ENCODE data around the gene MOB3B. TPM values are rescaled to one million over a fixed set of nuclear protein-coding genes. Genes with fewer than 3 reads are reported as not detected.

MOB3B gene
- total RNA-seq, 1 experiment from 2014 or later: 6.9 TPM

DNA sequence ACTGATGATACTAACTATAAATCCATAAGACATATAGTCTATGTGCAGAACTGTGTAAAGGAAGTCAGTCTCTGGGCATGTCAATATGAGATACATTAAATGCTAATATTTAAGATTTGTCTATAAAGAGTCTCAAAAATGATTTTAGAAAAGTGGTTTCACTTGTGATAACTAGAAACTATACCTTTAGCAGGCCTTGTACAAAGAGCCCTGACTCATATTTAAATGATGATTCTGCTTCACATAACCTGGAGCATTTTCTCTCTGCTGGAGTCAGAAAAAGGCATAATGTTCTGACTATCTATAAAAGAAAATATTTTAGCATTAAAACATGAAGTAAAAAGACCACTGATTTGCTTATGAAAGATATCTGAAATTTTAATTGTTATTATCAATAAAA, 28.7 kb upstream of the MOB3B start:
- no peak overlapping the region for H3K4me3 ChIP-seq (ENCODE audit: insufficient read depth, low read depth, low read length)
- peaks cover 7% of the 10 kb centered on the region for H3K36me3 ChIP-seq (replicated peaks; ENCODE audit: control insufficient read depth, insufficient read depth, low read length)
- no peak for DNase-seq

DNA sequence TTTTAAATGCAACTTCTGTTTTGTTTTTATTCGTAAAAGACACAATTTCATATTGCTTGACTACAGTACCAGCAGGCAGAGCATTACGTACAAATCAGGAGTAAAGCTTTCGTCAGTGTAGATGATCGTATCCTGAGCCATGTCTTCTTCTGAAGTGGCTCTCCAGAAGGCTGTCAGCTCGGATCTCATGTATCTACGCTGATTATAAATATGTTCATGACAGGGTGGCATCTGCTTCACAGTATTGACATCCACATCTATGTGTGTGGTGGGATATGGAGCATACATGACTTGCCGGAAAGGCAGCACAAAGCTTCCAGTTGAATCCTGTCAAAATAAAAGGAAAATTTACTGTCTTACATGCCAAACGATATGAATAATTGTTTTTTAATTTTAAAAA, 26.9 kb upstream of the MOB3B start:
- Histone ChIP-seq H3K36me3 (replicated peaks; ENCODE audit: control insufficient read depth, insufficient read depth, low read length) (peaks cover 7% of the 10 kb centered on the region), H3K4me3 (ENCODE audit: insufficient read depth, low read depth, low read length) (no peak overlapping the region), H3K27me3 (ENCODE audit: control insufficient read depth, insufficient read depth, low read length) (no peaks in the 10 kb centered on the region)
- no peak for DNase-seq

More for the DNA sequence above, 28.7 kb upstream of the MOB3B start:
- no peaks in the 10 kb centered on the region for H3K27me3 ChIP-seq (ENCODE audit: control insufficient read depth, insufficient read depth, low read length)

DNA sequence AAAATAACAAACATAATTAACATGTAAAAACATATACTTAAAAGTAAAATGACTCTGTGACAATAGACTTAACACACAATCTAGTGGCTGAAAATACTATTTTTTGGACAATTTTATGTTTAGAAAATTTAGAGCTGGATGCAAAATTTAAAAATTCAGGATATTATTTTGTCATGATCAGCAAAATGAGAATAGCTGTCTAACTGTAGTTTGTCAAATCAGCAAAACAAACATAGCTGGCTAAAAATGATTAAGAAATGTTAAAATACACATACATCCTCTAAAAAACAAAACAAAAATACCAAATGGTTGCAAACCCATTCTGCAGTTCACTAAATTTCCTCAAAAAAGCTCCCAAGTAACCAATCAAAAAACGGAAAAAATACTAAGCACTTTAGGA, 25.1 kb upstream of the MOB3B start:
- H3K36me3 ChIP-seq (replicated peaks; ENCODE audit: control insufficient read depth, insufficient read depth, low read length): peaks cover 7% of the 10 kb centered on the region
- no peak for DNase-seq
- H3K27me3 ChIP-seq (ENCODE audit: control insufficient read depth, insufficient read depth, low read length): no peaks in the 10 kb centered on the region
- H3K4me3 ChIP-seq (ENCODE audit: insufficient read depth, low read depth, low read length): no peak overlapping the region

DNA sequence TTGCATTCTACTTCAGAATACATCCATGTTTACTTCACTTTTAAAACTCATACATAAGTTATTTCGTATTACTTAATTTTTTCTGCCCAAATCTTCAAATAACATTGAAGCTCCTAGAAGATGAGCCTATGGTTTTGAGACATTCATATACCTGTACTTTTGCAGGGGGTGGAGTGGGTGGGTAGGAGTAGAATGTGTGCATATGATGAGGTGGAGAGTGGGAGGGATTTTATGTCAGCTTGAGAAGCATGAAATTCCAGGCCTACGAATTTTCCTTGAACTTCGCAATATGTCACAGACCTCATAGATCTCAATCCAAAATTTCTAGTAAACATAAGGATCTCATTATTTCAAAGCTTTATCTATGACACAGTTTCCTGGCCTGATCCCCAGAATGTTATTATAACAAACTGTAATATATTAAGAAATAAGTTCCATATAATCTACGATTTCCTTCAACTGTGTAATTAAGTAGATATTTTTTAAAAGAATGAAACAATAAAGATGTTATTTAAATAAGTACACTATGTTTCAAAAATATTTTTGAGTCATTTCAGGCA, 19.7 kb upstream of the MOB3B start:
- Histone ChIP-seq H3K4me3 (ENCODE audit: insufficient read depth, low read depth, low read length) (no peak overlapping the region), H3K36me3 (replicated peaks; ENCODE audit: control insufficient read depth, insufficient read depth, low read length) (peaks cover 6% of the 10 kb centered on the region), H3K27me3 (ENCODE audit: control insufficient read depth, insufficient read depth, low read length) (no peaks in the 10 kb centered on the region)
- DNase-seq: no peak

DNA sequence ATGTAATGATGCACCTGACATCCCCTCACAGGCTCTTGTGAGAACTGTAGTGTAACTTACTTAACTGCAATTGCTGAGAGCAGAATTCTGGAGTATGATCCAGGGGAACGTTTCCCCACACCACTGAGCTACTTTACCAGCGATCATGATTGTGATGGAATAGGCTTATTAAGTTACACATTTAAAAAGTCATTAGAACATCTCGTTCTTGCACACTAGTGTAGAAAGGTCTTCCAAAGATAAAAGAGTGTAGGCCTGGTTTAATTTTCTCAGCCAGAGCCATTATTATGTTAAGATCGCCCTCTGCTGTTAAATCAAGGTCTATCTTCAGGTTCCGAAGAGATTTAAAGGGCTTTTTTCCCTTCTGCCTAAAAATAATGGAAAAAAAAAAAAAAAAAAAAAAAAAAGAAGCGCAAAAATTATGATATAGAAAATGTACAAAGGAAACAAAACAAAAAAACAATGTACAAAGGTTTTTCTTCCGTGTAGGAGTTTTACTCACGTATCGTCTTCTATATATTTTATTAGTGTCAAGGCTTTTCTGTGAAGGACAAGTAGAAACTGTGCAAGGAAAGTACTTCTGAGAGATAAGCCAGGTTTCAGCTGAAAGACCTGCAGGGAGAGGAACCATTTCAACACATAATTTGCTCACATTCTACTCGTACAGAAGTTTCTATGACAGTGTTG, 18.6 kb upstream of the MOB3B start:
- DNase-seq: peak; percentile 28
- peaks cover 7% of the 10 kb centered on the region for H3K36me3 ChIP-seq (replicated peaks; ENCODE audit: control insufficient read depth, insufficient read depth, low read length)

DNA sequence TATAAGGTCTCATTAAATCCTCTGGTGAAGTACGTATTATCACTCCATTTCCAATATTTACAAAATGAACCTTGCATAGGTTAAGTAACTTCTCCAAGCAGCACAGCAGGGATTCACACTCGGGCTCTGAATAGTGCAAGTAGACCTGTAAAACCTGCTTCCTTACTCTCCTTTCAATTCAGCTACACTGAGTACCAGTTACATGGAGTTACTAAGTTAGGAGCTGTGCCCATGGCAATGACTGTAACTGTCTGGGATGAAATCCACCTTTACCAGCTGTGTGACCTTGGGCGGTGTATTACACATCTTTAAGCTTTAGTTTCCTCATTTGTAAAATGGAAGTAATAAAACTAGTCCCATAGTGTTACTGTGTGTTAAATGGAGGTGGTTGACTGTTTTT, 15.9 kb upstream of the MOB3B start:
- DNase-seq: no peak
- H3K4me3 ChIP-seq (ENCODE audit: insufficient read depth, low read depth, low read length): no peak overlapping the region
- peaks cover 7% of the 10 kb centered on the region for H3K36me3 ChIP-seq (replicated peaks; ENCODE audit: control insufficient read depth, insufficient read depth, low read length)
- no peaks in the 10 kb centered on the region for H3K27me3 ChIP-seq (ENCODE audit: control insufficient read depth, insufficient read depth, low read length)

More for the DNA sequence above, 18.6 kb upstream of the MOB3B start:
- no peaks in the 10 kb centered on the region for H3K27me3 ChIP-seq (ENCODE audit: control insufficient read depth, insufficient read depth, low read length)
- no peak overlapping the region for H3K4me3 ChIP-seq (ENCODE audit: insufficient read depth, low read depth, low read length)

GRCh38 chr9:27542508-27542907, 12.9 kb upstream of the MOB3B start:
- no peak for DNase-seq
- peaks cover 3% of the 10 kb centered on the region; the same call in 1 of the 2 replicates for H3K36me3 ChIP-seq (replicated peaks; ENCODE audit: control insufficient read depth, insufficient read depth, low read length)
- no peak overlapping the region for H3K4me3 ChIP-seq (ENCODE audit: insufficient read depth, low read depth, low read length)
- no peaks in the 10 kb centered on the region for H3K27me3 ChIP-seq (ENCODE audit: control insufficient read depth, insufficient read depth, low read length)

- no peak overlapping the region for H3K4me3 ChIP-seq (ENCODE audit: insufficient read depth, low read depth, low read length)
- no peak for DNase-seq
- H3K36me3 ChIP-seq (replicated peaks; ENCODE audit: control insufficient read depth, insufficient read depth, low read length): peaks cover 3% of the 10 kb centered on the region; the same call in 1 of the 2 replicates
- H3K27me3 ChIP-seq (ENCODE audit: control insufficient read depth, insufficient read depth, low read length): no peaks in the 10 kb centered on the region
Observed at GRCh38 chr9:27541740-27542139, 12.1 kb upstream of the MOB3B start.

DNA sequence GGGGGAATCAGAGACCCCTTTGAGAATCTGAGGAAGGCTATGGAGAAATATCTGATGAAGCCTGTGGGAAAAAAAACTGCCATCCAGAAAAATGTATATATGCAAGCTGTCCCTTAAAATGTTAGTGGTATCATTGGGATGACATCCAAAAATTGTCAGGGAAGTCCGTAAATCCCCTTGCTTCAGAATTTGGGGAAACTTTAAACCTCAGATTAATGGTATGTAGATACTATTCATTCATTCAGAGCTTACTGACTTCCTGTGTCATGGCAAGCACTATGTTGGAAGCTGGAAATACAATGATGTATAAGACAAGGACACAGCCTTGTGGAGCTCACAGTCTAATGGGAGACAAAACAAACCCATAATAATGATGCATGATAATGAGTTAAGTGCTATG, 10.9 kb upstream of the MOB3B start:
- no peak overlapping the region for H3K4me3 ChIP-seq (ENCODE audit: insufficient read depth, low read depth, low read length)
- peaks cover 3% of the 10 kb centered on the region; the same call in 1 of the 2 replicates for H3K36me3 ChIP-seq (replicated peaks; ENCODE audit: control insufficient read depth, insufficient read depth, low read length)
- H3K27me3 ChIP-seq (ENCODE audit: control insufficient read depth, insufficient read depth, low read length): no peaks in the 10 kb centered on the region
- no peak for DNase-seq

DNA sequence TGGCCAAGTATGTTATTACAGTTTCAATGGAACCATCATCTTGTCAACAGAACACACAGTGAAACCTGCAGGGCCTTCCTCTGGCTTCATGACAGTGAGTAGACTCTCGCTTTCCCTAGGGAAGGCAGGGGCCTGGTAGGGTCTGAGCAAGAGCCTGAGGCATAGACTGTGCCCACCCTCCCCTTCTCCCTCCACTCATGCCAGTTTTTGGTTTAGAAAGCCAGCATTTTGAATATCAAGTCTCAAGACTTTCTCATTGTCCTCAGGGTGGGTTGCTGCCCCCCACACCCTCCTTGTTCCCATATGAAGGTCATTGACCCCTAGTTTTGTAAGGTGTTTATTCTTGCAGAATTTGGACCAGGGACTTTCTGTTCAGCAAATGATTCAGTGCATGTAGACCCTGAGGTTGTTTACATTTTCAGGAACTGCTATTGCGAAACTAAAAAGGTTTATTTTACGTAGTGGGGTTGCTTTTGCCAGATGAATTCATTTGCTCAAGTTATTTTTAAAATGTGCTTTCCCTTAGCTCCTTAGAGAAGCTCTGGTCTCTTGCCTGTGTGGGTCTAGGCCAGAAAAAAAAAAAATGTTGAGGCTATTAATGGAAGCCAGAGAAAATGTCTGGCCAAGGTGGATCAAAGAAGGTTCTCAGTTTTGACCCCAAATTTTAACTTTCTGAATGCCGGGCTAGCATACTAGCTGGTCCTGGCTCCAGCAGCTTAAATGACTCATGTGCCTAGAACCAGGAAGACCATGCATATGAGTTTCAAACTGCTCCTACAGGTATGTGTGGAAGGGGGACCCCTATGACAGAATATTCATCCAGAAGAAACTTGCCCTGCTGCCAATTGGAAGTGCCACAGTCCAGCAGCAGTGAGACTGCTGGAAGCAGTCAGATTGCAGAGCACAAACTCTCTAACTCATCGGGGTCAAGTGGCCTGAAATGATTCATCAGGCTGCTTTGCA, 10.1 kb upstream of the MOB3B start:
- Histone ChIP-seq H3K4me3 (ENCODE audit: insufficient read depth, low read depth, low read length) (no peak overlapping the region), H3K36me3 (replicated peaks; ENCODE audit: control insufficient read depth, insufficient read depth, low read length) (0 out of 2 replicates have a peak, but pooled peaks cover 3% of the 10 kb centered on the region), H3K27me3 (ENCODE audit: control insufficient read depth, insufficient read depth, low read length) (no peaks in the 10 kb centered on the region)
- DNase-seq: no peak

DNA sequence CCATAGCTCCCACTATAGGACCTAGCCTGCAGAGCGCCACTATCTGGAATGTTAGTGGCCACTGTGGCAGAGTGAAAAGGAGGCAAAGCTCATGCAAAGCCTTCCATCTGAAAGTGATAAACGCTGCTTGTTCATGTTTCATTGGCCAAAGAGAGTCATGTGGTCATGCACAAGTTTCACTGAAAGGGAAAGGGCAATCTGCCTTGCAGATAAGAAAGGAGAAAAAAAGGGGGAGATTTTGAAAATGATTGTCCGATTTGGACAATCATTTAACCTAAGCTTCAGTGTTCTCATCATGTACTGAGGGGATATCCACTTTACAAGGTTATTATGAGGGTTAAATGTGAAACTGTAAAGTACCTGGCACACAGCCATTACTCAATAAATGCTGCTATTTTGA, 9.0 kb upstream of the MOB3B start:
- Histone ChIP-seq H3K36me3 (replicated peaks; ENCODE audit: control insufficient read depth, insufficient read depth, low read length) (0 out of 2 replicates have a peak, but pooled peaks cover 1% of the 10 kb centered on the region), H3K27me3 (ENCODE audit: control insufficient read depth, insufficient read depth, low read length) (no peaks in the 10 kb centered on the region), H3K4me3 (ENCODE audit: insufficient read depth, low read depth, low read length) (no peak overlapping the region)
- no peak for DNase-seq

GRCh38 chr9:27537756-27538155, 8.1 kb upstream of the MOB3B start:
- no peak for DNase-seq
- Histone ChIP-seq H3K27me3 (ENCODE audit: control insufficient read depth, insufficient read depth, low read length) (no peaks in the 10 kb centered on the region), H3K36me3 (replicated peaks; ENCODE audit: control insufficient read depth, insufficient read depth, low read length) (no peaks in the 10 kb centered on the region), H3K4me3 (ENCODE audit: insufficient read depth, low read depth, low read length) (no peak overlapping the region)

- no peak for DNase-seq
- no peak overlapping the region for H3K4me3 ChIP-seq (ENCODE audit: insufficient read depth, low read depth, low read length)
- H3K27me3 ChIP-seq (ENCODE audit: control insufficient read depth, insufficient read depth, low read length): no peaks in the 10 kb centered on the region
- no peaks in the 10 kb centered on the region for H3K36me3 ChIP-seq (replicated peaks; ENCODE audit: control insufficient read depth, insufficient read depth, low read length)
Observed at GRCh38 chr9:27537027-27537435, 7.4 kb upstream of the MOB3B start.

GRCh38 chr9:27536168-27536567, 6.6 kb upstream of the MOB3B start:
- no peak for DNase-seq
- H3K36me3 ChIP-seq (replicated peaks; ENCODE audit: control insufficient read depth, insufficient read depth, low read length): no peaks in the 10 kb centered on the region
- no peak overlapping the region for H3K4me3 ChIP-seq (ENCODE audit: insufficient read depth, low read depth, low read length)
- H3K27me3 ChIP-seq (ENCODE audit: control insufficient read depth, insufficient read depth, low read length): no peaks in the 10 kb centered on the region
